NCI-H446 treated with DMSO at 0.1 percent for 48 hours (cell line): ENCODE data around the gene ARL17A.
"Not testable (repeated sequence)": the region's sequence is repeated elsewhere in the genome, so short reads cannot be mapped to it uniquely, and the experiment has no call there.

ENCODE experiments used
- DNase-seq: peaks from one replicate; lab custom pipeline; 2025; lab: John Stamatoyannopoulos, UW

ARL17A gene

DNA sequence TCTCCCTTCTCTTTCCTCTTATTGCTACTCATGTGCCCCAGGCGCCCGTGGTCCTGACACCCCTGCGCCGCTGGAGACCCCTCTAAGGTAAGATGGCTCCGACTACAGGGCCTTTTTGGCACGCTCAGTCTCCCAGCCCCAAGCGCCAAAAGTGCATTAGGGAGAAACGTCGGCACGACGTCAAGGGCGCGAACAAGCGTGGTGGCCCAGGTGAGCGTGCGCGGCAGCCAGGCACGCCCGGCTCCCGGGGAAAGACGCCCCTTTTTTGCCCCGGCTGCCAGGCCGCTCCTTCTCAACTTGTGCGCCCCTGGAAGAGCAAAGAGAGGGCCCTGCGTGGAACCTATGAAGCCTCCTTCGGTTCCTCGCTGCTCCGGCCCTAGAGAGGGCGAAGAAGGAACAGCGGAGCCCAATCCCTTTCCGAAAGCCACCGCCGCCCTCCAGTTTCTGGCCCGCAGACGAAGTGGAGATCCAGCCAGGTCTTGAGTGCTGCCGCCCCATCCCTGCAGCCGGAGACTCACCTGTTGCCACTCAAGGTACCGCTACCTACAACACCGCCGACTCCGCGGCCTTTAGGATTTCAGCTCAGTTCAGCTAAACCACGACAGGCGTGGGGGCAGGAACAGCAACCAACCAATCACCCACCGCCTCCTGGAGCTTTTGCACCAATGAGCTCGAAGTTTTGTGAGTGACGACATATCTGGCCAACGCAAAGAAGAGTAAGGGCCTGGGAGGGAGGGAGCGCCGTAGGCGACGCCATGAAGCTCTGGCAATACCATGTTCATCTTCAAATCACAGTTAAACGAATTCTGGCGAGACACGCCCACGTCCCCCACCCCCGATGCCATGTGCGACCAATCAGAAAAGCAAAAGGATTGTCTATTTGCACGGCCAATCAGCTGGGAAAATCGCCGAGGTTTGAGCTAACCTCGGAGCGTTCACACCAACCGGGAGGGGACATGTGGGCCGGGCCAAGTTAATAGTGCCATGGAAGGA is at the start of gene ARL17A:
ARL17A (minus strand) TSS at position 609 of the 993 bp plus-strand sequence. CDS start 3,369 bp downstream, outside the sequence.
- not testable (repeated sequence) for DNase-seq

DNA sequence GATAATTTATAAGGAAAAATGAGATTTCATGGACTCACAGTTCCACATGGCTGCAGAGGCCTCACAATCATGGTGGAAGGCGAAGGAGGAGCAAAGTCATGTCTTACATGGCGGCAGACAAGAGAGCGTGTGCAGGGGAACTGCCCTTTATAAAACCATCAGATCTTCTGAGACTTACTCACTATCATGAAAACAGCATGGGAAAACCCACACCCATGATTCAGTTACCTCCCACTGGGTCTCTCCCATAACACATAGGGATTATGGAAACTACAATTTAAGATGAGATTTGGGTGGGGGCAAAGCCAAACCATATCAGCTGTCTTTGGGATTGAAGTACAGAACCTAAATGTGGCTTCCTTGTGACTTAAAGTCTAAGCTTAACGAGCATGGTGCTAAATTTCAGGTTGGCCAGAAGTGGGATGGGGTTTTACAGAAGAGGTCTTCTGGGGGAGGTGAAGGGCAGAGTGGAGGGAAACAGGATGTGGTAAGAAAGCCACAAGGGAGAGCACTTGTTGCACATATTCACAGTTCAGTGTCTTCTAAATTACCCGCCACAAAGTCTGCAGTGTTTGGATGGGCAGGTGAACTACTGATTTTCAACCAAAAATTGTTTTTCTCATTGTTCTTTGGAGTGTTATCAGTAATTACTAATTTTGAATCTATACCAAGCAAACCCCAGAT is 49.4 kb upstream of the ARL17A start:
- DNase-seq, result not testable (repeated sequence)

DNA sequence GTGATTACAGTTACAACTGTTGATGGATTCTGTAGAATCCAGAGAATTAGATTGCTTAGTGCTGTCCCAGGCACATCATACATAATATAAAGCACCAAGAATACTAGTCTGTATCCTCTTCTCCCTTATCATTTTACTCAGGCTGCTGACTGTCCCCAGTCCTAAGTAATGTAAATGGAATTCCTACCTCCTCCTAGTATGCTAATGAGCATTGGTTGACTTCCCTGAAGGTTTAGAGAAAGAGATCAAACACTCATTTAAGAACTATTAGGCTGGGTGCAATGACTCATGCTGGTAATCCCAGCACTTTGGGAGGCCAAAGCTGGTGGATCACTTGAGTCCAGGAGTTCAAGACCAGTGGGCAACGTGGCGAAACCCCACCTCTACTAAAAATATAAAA is 48.0 kb upstream of the ARL17A start:
- not testable (repeated sequence) for DNase-seq

DNA sequence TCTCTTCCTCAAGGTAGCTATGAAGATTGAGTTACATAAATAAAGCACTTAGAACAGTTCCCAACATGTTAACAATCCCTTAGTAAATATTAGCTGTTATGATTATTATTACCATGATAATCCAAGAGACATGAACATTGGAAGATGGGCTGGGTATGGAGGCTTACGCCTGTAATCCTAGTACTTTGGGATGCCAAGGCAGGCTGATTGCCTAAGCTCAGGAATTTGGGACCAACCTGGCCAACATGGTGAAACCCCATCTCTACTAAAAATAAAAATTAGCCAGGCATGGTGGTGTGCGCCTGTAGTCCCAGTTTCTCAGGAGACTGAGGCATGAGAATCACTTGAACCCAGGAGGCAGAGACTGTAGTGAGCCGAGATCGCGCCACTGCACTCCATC is 45.2 kb upstream of the ARL17A start:
- not testable (repeated sequence) for DNase-seq

DNA sequence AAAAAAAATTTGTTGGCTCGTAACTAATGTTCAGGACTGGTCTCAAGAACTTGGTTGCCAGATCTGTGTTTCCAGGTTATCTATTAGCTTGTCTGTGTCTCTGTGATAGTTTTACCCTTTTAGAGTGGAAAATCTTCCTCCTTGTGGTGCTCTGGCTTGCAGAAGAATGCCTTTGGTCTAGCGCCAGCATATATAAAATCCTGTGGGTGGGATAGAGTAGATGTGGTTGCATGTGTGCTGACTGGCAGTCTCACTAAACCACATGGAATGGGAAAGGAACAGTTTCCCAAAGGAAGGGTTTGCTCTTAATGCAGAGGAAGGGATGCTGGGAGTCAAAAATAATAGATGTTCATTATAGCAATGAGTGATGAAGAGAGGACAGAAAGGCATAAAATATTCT is 44.3 kb upstream of the ARL17A start:
- not testable (repeated sequence) for DNase-seq

DNA sequence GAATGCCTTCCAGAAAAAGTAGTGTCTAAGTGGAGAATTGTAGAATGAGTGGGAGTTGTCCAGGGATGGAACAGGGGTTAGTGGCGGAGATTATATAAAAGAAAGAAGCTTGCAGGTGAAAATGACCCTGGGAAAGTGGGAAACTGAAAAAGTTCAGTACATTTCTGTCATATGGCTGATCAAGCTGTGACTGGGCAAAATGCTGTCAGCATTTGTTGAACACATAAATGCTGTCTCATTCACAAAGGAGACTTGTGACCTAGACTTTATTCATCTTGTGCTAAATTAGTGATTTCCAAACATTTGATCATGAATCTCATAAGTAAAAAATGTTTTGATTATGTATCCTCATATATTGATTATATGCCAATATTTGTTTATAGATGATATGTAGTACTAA is 39.5 kb upstream of the ARL17A start:
- DNase-seq, result not testable (repeated sequence)

DNA sequence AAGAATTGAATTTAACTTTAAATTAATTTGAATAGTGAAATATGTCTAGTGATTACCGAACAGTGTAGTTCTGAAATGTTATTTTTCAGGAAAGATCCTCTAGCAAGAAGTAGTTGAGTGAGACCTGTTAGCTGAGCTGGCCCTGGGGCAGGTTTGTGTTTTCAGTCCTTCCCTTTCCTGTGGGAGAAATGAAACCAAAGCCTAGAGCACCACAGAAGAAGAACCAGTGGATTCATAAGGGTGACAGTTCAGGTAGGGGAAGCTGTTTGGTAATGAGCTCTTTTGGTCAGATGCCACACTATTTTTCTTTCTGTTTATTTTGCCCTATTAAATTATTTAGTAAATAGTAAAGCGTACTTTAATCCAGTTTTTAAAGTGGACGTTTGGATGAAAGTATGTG is 37.6 kb upstream of the ARL17A start:
- DNase-seq, result not testable (repeated sequence)

DNA sequence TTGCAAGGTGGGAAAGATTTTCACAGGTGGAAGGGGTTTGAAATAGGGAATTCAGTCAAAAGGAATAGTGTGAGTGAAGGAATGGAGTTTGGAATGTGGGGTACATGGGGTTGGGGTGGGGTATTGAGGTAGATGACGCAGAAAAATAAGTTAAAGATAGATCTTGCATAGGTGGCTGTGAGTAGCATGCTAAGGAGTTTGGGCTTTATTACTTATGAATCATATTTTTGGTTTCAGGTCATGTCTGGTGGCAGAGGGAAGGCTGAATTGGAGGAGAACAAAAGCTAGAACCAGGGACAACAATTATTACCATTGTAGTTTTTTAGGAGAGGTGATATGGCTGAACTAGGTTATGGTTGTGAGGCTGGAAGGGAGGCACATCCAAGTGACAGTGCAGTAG is 34.4 kb upstream of the ARL17A start:
- DNase-seq, result not testable (repeated sequence)

DNA sequence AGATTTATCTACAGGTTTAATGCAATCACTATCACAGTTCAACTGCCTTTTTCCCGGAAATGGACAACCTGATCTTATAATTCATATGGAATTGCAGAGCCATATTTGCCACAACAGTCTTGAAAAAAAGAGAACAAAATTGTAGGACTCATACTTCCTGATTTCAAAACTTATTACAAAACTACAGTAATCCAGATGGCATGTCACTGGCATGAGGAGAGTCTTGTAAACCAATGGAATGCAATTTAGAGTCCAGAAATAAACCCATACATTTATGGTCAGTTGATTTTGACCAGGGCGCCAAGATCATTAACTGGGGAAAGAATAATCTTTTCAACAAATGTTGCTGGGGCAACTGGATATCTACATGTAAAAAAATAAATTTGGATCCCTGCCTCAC is 31.8 kb upstream of the ARL17A start:
- DNase-seq, result not testable (repeated sequence)

DNA sequence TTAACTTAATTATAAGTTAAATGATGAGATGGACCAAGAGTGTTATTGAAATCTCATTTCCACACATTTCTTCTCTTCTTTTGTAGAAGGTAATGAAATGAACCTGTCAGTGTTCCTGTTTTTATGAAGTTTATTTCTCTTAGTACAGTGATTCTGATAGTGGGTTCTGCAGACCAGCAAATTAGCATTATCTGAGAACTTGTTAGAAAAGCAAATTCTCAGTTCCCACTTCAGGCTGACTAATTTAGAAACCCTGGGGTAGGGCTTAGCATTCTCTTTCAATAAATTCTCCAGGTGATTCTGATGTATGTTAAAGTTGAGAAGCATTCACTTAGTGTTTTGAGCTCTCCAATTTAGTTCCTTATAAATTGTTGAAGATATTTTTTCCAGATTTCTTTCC is 23.6 kb upstream of the ARL17A start:
- not testable (repeated sequence) for DNase-seq

DNA sequence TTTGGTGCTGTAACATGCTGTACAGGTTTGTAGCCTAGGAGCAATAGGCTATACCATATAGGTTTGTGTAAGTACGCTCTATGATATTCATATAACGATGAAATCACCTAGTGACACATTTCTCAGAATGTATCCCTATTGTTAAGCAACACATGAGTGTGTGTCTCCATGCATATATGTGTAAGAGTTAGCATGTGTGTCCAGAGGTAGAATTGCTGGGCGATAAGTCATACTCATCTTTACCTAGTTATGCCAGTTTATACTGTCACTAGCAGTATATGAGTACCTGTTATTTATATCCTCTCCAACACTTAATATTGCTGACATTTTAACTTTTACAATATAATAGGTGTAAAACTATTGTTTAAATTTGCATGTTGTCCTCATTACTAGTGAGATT is 21.3 kb upstream of the ARL17A start:
- DNase-seq, result not testable (repeated sequence)

DNA sequence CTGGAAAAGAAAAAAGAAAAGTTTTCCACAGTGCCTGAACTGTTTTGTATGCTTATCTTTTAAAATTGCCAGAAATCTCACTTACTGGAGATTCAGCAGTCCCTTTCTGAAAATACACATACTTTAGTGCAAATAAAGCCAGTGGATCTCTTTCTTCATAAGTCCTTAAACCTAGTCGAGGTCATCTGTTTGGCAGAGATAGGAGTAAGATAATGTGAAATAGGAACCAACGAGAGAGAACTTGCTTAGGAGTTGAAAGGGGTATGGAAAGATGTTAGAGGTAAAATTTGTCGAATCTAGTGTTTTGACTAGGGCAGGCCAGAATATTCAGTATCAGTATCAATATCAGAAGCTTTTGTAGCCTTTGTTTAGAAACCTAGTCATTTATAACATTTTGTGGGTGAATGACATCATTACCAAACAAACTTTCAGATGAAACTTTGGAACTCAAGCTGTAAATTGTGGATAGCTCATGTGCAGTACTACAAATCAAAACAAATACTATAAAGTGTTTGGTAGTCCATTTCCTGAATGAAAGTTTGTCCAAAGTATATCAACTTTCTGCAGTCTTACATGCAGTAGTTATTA is 18.9 kb upstream of the ARL17A start:
- not testable (repeated sequence) for DNase-seq

DNA sequence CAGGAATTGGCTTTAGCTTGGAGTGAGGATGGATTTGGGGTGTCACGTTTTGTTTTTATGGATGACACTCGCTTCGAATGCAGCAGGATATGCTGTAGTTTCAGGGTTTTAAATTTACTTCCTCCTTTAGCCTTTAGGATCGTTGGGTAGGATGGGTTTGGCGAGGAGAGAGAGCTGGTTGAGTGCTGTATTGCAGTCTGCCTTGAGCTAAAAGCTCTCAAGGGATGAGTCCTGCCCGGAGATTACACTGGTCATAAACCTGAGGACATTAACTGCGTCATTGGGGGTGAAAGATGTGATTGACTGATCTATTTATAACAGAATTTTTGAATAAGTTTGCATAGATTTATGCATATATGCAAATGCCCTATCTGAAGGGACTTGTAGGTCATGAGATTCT is 11.8 kb upstream of the ARL17A start:
- not testable (repeated sequence) for DNase-seq

DNA sequence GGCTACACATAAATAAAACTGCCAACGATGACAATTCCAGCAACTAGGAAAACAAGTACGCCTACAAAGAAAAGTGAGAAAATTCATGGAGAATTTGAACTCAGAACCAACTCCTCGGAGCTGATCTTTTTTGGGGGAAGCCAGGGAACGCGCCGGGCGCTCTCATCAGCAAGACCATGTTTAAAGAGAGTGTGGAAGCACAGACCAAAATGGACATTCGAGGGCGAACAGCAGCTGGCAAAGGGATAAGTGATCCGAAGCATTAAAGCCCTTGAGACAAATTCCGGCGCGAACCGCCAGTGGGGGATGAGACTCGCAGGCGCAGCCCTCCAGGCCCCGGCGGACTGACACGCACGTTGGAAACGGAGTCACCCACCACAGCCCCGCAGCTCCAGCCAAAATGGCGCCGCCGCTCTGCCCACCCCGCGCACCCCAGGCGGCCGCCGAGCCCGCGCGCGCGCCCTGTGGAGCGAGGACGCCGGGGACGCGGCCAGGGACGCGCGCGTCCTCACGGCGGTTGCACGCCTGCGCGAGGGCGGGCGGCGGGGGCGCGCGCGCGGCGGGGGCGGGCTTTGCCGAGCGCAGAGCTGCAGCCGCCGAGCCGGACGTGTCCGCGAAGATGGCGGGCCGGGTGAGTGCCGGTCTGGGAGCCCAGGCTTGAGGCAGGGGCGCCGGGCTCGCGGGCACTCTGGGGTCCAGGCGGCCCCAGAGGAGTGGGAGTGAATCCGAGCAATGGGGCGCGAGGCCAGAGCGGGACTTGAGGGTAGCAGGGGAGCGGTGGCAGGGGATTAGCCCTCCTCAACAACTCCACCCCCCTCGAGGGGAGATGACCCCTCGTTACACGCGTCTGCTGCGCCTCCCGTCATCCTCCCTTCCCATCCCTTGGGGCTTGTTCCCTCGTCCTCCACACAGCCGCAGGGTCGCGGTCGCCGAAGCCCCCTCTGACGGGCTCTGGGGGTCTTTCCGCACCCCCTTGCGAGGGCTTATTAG is 11.0 kb upstream of the ARL17A start, which contains the start of gene NSF:
NSF (plus strand) TSS at position 513 of the 990 bp plus-strand sequence; CDS start at position 620, 107 bp downstream.
- not testable (repeated sequence) for DNase-seq

DNA sequence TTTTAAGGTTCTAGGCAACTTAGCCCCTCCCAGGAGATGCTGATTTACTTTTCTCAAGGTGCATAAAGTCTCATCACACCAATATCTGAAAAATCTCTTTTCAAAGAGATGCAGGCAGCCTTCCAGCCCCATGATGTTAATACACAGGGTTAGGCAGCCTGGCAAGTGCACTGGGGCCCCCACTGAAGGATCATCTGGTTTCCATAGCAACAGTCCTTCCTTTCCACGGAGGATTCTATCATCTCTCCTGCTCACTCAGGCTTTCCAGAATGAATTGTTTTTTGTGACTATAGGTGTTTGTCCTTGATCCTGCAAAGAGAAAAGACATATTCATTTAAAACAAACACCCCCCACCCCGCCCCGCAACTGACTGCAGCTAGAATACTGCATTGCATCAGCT is 6.0 kb upstream of the ARL17A start:
- not testable (repeated sequence) for DNase-seq

DNA sequence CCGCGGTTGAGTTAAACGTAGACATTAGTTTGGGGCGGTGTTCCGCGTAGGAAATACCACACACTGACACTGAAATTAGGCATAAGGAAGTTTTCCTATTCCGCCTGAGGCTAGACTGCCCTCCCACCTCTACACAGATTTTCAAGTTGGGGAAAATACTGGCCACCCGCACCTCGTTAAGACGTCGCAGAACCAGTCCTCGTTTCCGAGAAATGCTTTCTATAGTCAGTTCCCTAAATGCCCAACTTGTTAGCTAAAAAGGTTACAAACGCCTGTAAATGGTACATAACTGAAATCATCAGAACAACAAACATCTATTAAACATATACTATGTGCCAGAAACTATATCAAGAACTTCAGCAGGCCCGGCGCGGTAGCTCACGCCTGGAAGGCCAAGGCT is 591 bp upstream of the ARL17A start:
- not testable (repeated sequence) for DNase-seq

DNA sequence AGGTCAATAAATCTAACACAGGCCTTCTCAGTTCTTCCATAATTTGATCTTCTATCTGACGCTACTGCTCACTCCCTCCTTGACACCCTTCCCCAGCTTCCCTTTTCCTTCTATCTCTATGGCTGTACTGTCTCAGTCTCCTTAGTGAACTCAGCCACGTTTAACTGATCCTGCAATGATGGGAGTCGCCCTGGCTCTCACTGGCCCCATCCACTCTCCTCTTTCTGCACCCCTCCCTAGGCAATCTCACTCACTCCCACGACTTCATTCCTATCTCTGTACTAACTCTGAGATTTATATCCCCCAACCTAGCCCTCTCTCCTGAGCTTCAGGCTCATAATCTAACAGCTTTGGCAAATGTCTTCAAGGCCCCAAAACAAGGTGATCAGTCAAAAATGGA is 7.7 kb downstream of the ARL17A start:
- not testable (repeated sequence) for DNase-seq

DNA sequence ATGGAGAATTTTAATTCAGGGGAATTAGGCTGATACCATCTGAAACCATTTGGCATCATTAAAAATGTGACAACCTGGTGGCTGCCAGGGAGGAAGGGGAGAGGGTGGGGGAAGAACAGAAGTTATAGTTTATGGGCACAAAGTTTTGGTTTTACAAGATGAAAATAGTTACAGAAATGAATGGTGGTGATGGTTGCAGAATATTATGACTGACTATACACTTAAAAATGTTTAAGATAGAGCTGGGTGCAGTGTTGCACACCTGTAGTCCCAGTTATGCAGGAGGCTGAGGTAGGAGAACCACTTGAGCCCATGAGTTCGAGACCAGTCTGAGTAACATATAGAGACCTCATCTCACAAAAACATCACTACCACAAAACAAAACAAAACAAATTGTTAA is 12.5 kb downstream of the ARL17A start:
- not testable (repeated sequence) for DNase-seq

DNA sequence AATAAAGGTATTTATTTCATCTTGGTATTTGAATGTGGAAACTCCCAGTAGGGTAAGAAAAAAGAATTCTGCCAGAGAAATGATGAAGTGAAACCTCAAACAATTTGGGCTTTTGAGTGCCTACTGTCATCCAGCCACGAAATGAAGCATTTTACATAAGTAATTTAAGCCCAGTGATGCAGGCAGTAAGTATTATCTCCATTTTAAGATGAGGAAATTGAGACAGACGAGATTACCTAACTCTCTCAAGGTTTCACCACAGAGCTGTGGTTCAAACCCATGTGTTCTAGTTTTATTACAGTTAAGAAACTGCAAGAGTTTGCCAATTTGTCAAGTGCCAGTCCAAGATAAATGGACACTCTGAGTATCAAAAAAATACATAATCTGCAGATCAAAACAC is 13.2 kb downstream of the ARL17A start:
- not testable (repeated sequence) for DNase-seq

DNA sequence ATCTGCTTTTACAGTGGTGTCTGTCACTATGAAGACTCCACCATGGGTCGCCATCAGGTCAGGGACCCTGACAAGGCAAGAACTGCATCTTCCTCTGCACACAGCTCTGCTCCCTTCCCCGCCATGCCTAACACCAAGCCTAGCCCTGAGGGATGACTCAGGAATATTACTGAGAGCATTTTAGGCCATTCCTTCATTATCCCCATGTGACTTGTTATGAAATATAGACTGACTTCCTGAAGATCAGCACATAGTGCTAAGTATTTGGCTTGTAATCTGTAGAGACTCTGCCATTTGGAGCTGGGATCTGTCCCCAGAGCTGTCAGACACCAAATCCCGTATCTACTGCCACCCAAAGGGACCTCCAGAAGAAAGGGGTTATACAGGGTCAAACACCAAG is 19.4 kb downstream of the ARL17A start:
- DNase-seq, result not testable (repeated sequence)

DNA sequence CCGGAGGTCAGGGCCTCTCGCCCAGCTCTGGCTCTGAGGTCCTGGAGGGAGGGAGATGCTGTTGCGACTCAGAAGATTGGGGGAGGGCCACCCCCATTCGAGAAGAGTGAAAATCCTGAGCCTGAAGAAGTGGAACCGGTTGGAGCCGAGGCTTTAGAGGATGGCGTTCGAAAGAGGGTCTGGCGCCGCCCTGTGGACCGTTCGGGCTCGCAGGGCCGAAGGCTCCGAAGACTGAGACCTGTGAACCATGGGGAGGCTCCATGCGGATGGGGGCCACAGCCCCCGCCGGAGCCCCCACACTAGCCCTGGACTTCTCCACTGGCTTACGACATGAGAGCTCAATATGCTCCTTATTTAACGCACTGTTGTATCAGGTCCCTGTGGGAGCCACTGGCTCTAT is 20.3 kb downstream of the ARL17A start:
- not testable (repeated sequence) for DNase-seq
